Fibroblast of pulmonary artery (primary cell): ENCODE data around the gene CUX1.
A peak's percentile ranks its signal among the peaks of the same experiment; 100 is the strongest.

Source experiments
- DNase-seq: peaks from one replicate; pipeline ENCODE4 v3.0.0-alpha.2; 2010; ENCODE audit warnings: low read depth
- H3K4me3 ChIP-seq: replicated peaks from 2 replicates; pipeline ENCODE4 v1.5.1; 2011; ENCODE audit warnings: low read depth, mild to moderate bottlenecking, control low read depth, low read length, moderate library complexity
- CTCF ChIP-seq: IDR thresholded peaks from 2 replicates; pipeline ENCODE4 v1.5.1; 2011; ENCODE audit warnings: mild to moderate bottlenecking, control low read depth, low read length, inconsistent platforms; ENCODE audit errors: missing control alignments

Gene CUX1

DNA sequence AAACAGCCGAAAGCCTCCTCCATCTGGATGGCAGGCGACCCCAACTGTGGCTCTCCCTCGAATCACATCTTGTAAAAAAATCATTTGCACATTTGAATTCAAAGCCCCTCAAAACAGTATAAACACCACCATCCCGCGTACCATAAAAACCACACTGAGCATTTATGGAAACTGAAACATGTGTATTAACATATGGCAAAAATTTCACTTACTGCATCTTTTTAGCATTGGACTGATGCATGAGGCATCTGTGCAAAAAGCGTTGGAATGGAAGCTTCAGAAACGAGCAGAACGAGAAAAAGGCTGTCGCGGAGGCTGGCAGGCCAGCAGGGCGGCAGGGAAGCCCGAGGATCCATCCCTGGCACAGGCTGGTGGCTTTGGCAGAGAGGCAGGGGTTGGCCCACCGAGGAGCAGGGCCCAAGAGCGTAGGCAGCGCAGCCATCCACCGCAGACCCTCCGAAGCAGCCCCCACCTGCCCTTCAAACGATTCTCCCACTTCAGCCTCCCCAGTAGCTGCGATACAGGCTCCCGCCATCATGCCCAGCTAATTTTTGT lies 39.3 kb upstream of the CUX1 start:
- no peak for TF ChIP-seq CTCF
- no peak for DNase-seq

GRCh38 chr7:101779267-101779666 lies 38.2 kb upstream of the CUX1 start:
- H3K4me3 ChIP-seq, result no peak overlapping the region
- TF ChIP-seq CTCF, result no peak
- DNase-seq, result no peak

More for the DNA sequence above, 39.3 kb upstream of the CUX1 start:
- no peak overlapping the region for H3K4me3 ChIP-seq

DNA sequence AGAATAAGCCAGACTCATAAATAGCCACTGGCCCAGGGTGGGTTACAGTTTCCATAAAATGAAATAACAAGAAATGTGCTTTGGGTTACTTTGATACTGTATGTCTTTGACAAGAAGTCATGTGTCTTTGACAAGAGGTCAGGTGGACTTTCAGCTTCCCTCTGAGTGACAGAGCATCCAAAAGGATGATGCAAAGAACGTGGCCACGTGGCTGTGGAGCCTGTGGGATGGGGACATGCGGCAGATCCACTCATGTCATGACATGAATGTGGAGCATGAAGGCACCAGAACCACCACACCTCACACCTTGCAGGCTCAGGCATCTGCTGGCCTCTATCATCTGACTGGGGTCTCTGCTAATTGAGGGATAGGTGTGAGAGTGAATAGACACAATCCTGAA lies 37.1 kb upstream of the CUX1 start:
- no peak for TF ChIP-seq CTCF
- H3K4me3 ChIP-seq, result no peak overlapping the region
- DNase-seq, result no peak

- no peak for DNase-seq
- no peak overlapping the region for H3K4me3 ChIP-seq
- no peak for TF ChIP-seq CTCF
Observed at GRCh38 chr7:101781439-101781838, 36.0 kb upstream of the CUX1 start.

DNA sequence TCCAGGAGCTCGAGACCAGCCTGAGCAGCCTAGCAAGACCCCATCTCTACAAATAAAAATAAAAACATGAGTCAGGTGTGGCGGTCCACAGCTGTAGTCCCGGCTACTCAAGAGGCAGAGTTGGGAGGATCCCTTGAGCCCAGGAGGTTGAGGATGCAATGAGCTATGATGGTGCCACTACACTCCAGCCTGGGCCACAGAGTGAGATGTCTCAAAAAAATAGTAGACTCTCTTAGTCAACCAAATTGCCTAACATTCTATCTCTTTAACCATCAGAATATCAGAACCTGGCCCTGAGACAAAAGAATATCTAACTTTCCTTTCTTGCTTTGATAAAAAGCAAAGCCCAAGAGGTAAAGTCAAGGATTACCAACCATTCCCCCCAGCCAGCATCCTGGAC lies 35.0 kb upstream of the CUX1 start:
- no peak overlapping the region for H3K4me3 ChIP-seq
- no peak for TF ChIP-seq CTCF
- DNase-seq, result no peak

DNA sequence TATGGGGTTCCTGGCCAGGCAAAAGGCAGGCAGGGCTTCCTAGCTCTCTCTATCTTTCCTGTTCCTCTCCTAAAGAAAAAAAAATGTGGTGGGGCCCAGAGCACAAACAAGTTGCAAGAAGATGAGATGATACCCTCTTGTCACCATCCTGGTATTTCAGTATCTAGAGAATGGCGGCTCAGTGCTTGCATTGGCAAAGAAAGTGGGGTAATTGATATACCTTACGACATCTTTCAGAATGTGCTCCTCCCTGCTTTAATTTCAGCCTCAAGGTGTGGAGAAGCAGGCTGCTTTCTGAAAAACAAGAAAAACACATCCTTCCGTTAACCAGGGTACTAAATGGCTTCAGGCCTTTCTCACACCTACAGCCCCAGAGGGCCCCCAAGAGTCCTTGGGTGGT lies 34.5 kb upstream of the CUX1 start:
- TF ChIP-seq CTCF, result no peak
- DNase-seq, result no peak
- H3K4me3 ChIP-seq, result no peak overlapping the region

DNA sequence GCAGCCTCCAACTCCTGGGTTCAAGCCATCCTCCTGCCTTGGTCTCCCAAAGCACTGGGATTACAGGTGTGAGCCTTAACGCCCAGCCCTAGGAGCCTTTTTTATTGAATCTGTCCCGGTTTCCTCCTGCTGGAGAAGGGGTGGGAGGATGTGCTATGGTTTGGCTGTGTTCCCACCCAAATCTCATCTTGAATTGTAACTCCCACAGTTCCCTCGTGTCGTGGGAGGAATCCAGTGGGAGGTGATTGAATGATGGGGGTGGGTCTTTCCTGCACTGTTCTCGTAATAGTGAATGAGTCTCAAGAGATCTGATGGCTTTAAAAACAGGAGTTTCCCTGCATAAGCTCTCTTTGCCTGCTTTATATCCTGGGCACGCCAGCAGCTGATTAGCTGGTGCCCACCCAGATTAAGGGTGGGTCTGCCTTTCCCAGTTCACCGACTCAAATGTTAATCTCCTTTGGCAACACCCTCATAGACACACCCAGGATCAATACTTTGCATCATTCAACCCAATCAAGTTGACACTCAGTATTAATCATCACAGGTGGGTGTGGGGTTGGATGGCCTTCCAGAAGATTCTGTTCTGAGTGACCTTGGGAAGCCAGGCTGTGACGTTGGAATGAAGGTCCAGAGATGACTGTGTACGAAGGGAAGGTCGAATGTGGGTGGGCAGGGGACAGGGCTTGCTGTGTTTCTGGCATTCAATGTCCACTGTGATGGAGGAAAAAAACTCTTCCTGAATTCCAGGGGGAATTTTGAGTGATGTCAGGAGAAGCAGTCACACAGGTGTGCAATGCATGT lies 33.8 kb upstream of the CUX1 start:
- H3K4me3 ChIP-seq, result no peak overlapping the region
- peak; percentile 39 for DNase-seq
- no peak for TF ChIP-seq CTCF
